Inflammatory macrophage treated with lipopolysaccharide for 4 hours (primary cell): ENCODE data around the gene HBB.
A peak's percentile ranks its signal among the peaks of the same experiment; 100 is the strongest.
"Not testable (repeated sequence)": the region's sequence is repeated elsewhere in the genome, so short reads cannot be mapped to it uniquely, and the experiment has no call there.

Experiments used
- DNase-seq: peaks from one replicate; pipeline ENCODE4 v3.0.0-alpha.2; 2020

Gene HBB

GRCh38 chr11:5226732-5227310 is at the start of gene HBB:
TSS of gene HBB (minus strand) at chr11:5227071. CDS start at chr11:5227021, 50 bp downstream.
- DNase-seq, result no peak

- DNase-seq, result no peak
Measured at GRCh38 chr11:5275369-5276110, 48.7 kb upstream of the HBB start.

- no peak for DNase-seq
Measured at GRCh38 chr11:5274395-5274794, 47.5 kb upstream of the HBB start.

- DNase-seq, result no peak
Measured at GRCh38 chr11:5272395-5273017, 45.6 kb upstream of the HBB start.

GRCh38 chr11:5269715-5270147 is 42.9 kb upstream of the HBB start, which contains the start of gene HBE1:
TSS of gene HBE1 (minus strand) at chr11:5269945. CDS start at chr11:5269890, 55 bp downstream.
- DNase-seq, result peak; percentile 17

- no peak for DNase-seq
Measured at GRCh38 chr11:5267033-5267563, 40.2 kb upstream of the HBB start.

GRCh38 chr11:5266609-5267008 is 39.7 kb upstream of the HBB start:
- no peak for DNase-seq

- no peak for DNase-seq
Measured at GRCh38 chr11:5265832-5266231, 39.0 kb upstream of the HBB start.

- no peak for DNase-seq
Measured at GRCh38 chr11:5258543-5259262, 31.8 kb upstream of the HBB start.

GRCh38 chr11:5257296-5257695 is 30.4 kb upstream of the HBB start:
- no peak for DNase-seq

GRCh38 chr11:5254646-5255413 is 28.0 kb upstream of the HBB start, which contains the start of gene HBG2:
TSS of gene HBG2 (minus strand) at chr11:5254781. CDS start at chr11:5254728, 53 bp downstream.
- DNase-seq, result not testable (repeated sequence)

GRCh38 chr11:5254023-5254422 is 27.2 kb upstream of the HBB start:
- peak; percentile 17 for DNase-seq

- DNase-seq, result not testable (repeated sequence)
Measured at GRCh38 chr11:5253440-5253839, 26.6 kb upstream of the HBB start.

GRCh38 chr11:5252919-5253265 is 26.0 kb upstream of the HBB start:
- DNase-seq, result no peak

- DNase-seq, result no peak
Measured at GRCh38 chr11:5252192-5252918, 25.5 kb upstream of the HBB start.

GRCh38 chr11:5251746-5252145 is 24.9 kb upstream of the HBB start:
- DNase-seq, result no peak

GRCh38 chr11:5250543-5251204 is 23.8 kb upstream of the HBB start:
- DNase-seq, result no peak

- DNase-seq, result not testable (repeated sequence)
Measured at GRCh38 chr11:5249807-5250396, 23.0 kb upstream of the HBB start, which contains the start of gene HBG1. TSS of gene HBG1 (minus strand) at chr11:5249857. CDS start at chr11:5249804, 53 bp downstream.

- DNase-seq, result not testable (repeated sequence)
Measured at GRCh38 chr11:5248498-5248897, 21.6 kb upstream of the HBB start.

- no peak for DNase-seq
Measured at GRCh38 chr11:5247472-5248192, 20.8 kb upstream of the HBB start.
